Spleen (tissue), 7 donors: Measurements from ENCODE around the gene ARFGAP1.

Experiments used
- CTCF ChIP-seq, 11 experiments: fragments of 200-600 bp in 7 of 11; fragments of 450-650 bp in 4 of 11; sonication (generic) in 4 of 11; IDR thresholded peaks in 8 of 11; conservative IDR thresholded peaks in 3 of 11; 1 replicate in 7 of 11; 2 replicates in 4 of 11; pipeline versions ENCODE4 v1.4.0 to v1.8.0; 2016 to 2021; ENCODE audit warnings: antibody characterized with exemption in 11 of 11, inconsistent platforms in 4 of 11, mild to moderate bottlenecking in 1 of 11
- POLR2A ChIP-seq, 3 donors: fragments of 450-650 bp; IDR thresholded peaks; one replicate each; pipeline ENCODE4 v1.5.1; 2017; ENCODE audit warnings: antibody characterized with exemption in 3 of 3, mild to moderate bottlenecking in 1 of 3
- donor health status: DM: no; HTN: no; CAD: no; lungs with moderate emphysema.
- donor health status: DM: no; HTN: no; CAD: no.
- donor health status: DM: no; HTN: no; CAD: no.

- TF ChIP-seq POLR2A (IDR thresholded peaks at IDR 0.05): no peak
- TF ChIP-seq CTCF (IDR thresholded peaks at IDR 0.05 in 8 of 11, conservative IDR thresholded peaks at IDR 0.05 in 3 of 11): no peak
Measured at GRCh38 chr20:63241272-63241671, 31.3 kb upstream of the ARFGAP1 start.
